Activated T-helper 2 cell treated with anti-CD3 and anti-CD28 coated beads, Interferon-gamma antibody, Interleukin-2, Interleukin-4, amounts not matched to agents 10 μg/mL and 5 μg/mL and 100 μg/mL, durations not matched to agents 14 hours and 24 hours and 36 hours (primary cell): ENCODE data around the gene ROBO1. TPM values are rescaled to one million over a fixed set of nuclear protein-coding genes. Genes with fewer than 3 reads are reported as not detected.
"Not testable (repeated sequence)": the region's sequence is repeated elsewhere in the genome, so short reads cannot be mapped to it uniquely, and the experiment has no call there.

ENCODE experiments used
- DNase-seq: peaks from one replicate; pipeline ENCODE4 v3.0.0; 2021; ENCODE audit warnings: low spot score
- H3K27ac Mint-ChIP-seq: one replicate; pipeline ENCODE4 v1.8.0; 2021; ENCODE audit warnings: mixed read lengths
- H3K27me3 Mint-ChIP-seq: one replicate; pipeline ENCODE4 v1.8.0; 2021; ENCODE audit warnings: low read depth, mixed read lengths
- H3K36me3 Mint-ChIP-seq: one replicate; pipeline ENCODE4 v1.8.0; 2021; ENCODE audit warnings: low read depth, mixed read lengths
- H3K4me1 Mint-ChIP-seq: one replicate; pipeline ENCODE4 v1.8.0; 2021; ENCODE audit warnings: low read depth, mixed read lengths
- H3K4me3 Mint-ChIP-seq: one replicate; pipeline ENCODE4 v1.8.0; 2021; ENCODE audit warnings: low read depth, mild to moderate bottlenecking, moderate library complexity, mixed read lengths
- H3K9me3 Mint-ChIP-seq: one replicate; pipeline ENCODE4 v1.8.0; 2021; ENCODE audit warnings: mixed read lengths
- intact Hi-C: fragments of 100-400 bp; cut with micrococcal nuclease; formaldehyde crosslinking; loops from one replicate; pipeline ENCODE4 v1.15.1; 2023
- total RNA-seq: library from RNA; stranded (reverse); gene quantifications from 2 replicates; pipeline ENCODE4 v1.2.3, GENCODE V29; 2022

Gene ROBO1
- total RNA-seq, 1 donor from 2014 or later, result not detected

GRCh38 chr3:78887547-78888011 lies 880.2 kb downstream of the ROBO1 start:
- Mint-ChIP-seq H3K9me3 (peaks cover 20% of the 10 kb centered on the region), H3K27ac (no peak overlapping the region), H3K36me3 (no peaks in the 10 kb centered on the region), H3K27me3 (no peaks in the 10 kb centered on the region), H3K4me1 (no peaks in the 10 kb centered on the region), H3K4me3 (no peak overlapping the region)
- no peak for DNase-seq
- intact Hi-C loops, result no loop called here

GRCh38 chr3:78887029-78887428 lies 880.8 kb downstream of the ROBO1 start:
- H3K27me3 Mint-ChIP-seq, result no peaks in the 10 kb centered on the region
- no peak for DNase-seq
- H3K4me3 Mint-ChIP-seq, result no peak overlapping the region
- intact Hi-C loops, result no loop called here
- H3K27ac Mint-ChIP-seq, result no peak overlapping the region
- H3K9me3 Mint-ChIP-seq, result peaks cover 24% of the 10 kb centered on the region
- no peaks in the 10 kb centered on the region for H3K36me3 Mint-ChIP-seq
- H3K4me1 Mint-ChIP-seq, result no peaks in the 10 kb centered on the region

- H3K27me3 Mint-ChIP-seq, H3K4me1 Mint-ChIP-seq, H3K9me3 Mint-ChIP-seq, H3K4me3 Mint-ChIP-seq, DNase-seq, H3K36me3 Mint-ChIP-seq, intact Hi-C loops, H3K27ac Mint-ChIP-seq: not testable (repeated sequence)
Observed at GRCh38 chr3:78884567-78884966, 883.2 kb downstream of the ROBO1 start.

- intact Hi-C loops, result no loop called here
Observed at GRCh38 chr3:78882251-78882650, 885.5 kb downstream of the ROBO1 start.

GRCh38 chr3:78881501-78881900 lies 886.3 kb downstream of the ROBO1 start:
- no peaks in the 10 kb centered on the region for H3K36me3 Mint-ChIP-seq
- no peaks in the 10 kb centered on the region for H3K27me3 Mint-ChIP-seq
- peaks cover 4% of the 10 kb centered on the region for H3K9me3 Mint-ChIP-seq
- no peaks in the 10 kb centered on the region for H3K4me1 Mint-ChIP-seq
- intact Hi-C loops, result no loop called here
- H3K27ac Mint-ChIP-seq, result no peak overlapping the region
- no peak overlapping the region for H3K4me3 Mint-ChIP-seq
- no peak for DNase-seq

More at GRCh38 chr3:78882251-78882650, 885.5 kb downstream of the ROBO1 start:
- H3K27me3 Mint-ChIP-seq, result no peaks in the 10 kb centered on the region
- no peaks in the 10 kb centered on the region for H3K4me1 Mint-ChIP-seq
- no peak for DNase-seq
- peaks cover 6% of the 10 kb centered on the region for H3K9me3 Mint-ChIP-seq
- no peak overlapping the region for H3K27ac Mint-ChIP-seq
- no peak overlapping the region for H3K4me3 Mint-ChIP-seq
- no peaks in the 10 kb centered on the region for H3K36me3 Mint-ChIP-seq

GRCh38 chr3:78880603-78881461 lies 887.0 kb downstream of the ROBO1 start:
- Mint-ChIP-seq H3K4me1 (no peaks in the 10 kb centered on the region), H3K4me3 (no peak overlapping the region), H3K36me3 (no peaks in the 10 kb centered on the region), H3K27ac (no peak overlapping the region), H3K27me3 (no peaks in the 10 kb centered on the region), H3K9me3 (peaks cover 4% of the 10 kb centered on the region)
- intact Hi-C loops, result no loop called here
- no peak for DNase-seq

GRCh38 chr3:78879295-78879860 lies 888.4 kb downstream of the ROBO1 start:
- peaks cover 4% of the 10 kb centered on the region for H3K9me3 Mint-ChIP-seq
- intact Hi-C loops, result no loop called here
- no peaks in the 10 kb centered on the region for H3K27me3 Mint-ChIP-seq
- no peaks in the 10 kb centered on the region for H3K4me1 Mint-ChIP-seq
- no peak for DNase-seq
- no peaks in the 10 kb centered on the region for H3K36me3 Mint-ChIP-seq
- no peak overlapping the region for H3K4me3 Mint-ChIP-seq
- H3K27ac Mint-ChIP-seq, result no peak overlapping the region

GRCh38 chr3:78878789-78879188 lies 889.0 kb downstream of the ROBO1 start:
- H3K36me3 Mint-ChIP-seq, result no peaks in the 10 kb centered on the region
- H3K9me3 Mint-ChIP-seq, result peaks cover 4% of the 10 kb centered on the region
- intact Hi-C loops, result no loop called here
- no peak overlapping the region for H3K27ac Mint-ChIP-seq
- no peaks in the 10 kb centered on the region for H3K4me1 Mint-ChIP-seq
- no peaks in the 10 kb centered on the region for H3K27me3 Mint-ChIP-seq
- no peak for DNase-seq
- H3K4me3 Mint-ChIP-seq, result no peak overlapping the region

- H3K4me1 Mint-ChIP-seq, result no peaks in the 10 kb centered on the region
- no peak overlapping the region for H3K27ac Mint-ChIP-seq
- DNase-seq, result no peak
- H3K9me3 Mint-ChIP-seq, result peaks cover 4% of the 10 kb centered on the region
- H3K27me3 Mint-ChIP-seq, result no peaks in the 10 kb centered on the region
- H3K4me3 Mint-ChIP-seq, result no peak overlapping the region
- H3K36me3 Mint-ChIP-seq, result no peaks in the 10 kb centered on the region
- intact Hi-C loops, result no loop called here
Observed at GRCh38 chr3:78878011-78878410, 889.8 kb downstream of the ROBO1 start.

GRCh38 chr3:78875851-78876250 lies 891.9 kb downstream of the ROBO1 start:
- H3K27ac Mint-ChIP-seq, result no peak overlapping the region
- no peak overlapping the region for H3K4me3 Mint-ChIP-seq
- no peak for DNase-seq
- intact Hi-C loops, result no loop called here
- H3K9me3 Mint-ChIP-seq, result no peaks in the 10 kb centered on the region
- no peaks in the 10 kb centered on the region for H3K4me1 Mint-ChIP-seq
- H3K36me3 Mint-ChIP-seq, result no peaks in the 10 kb centered on the region
- H3K27me3 Mint-ChIP-seq, result no peaks in the 10 kb centered on the region

- no peaks in the 10 kb centered on the region for H3K36me3 Mint-ChIP-seq
- intact Hi-C loops, result no loop called here
- H3K27me3 Mint-ChIP-seq, result no peaks in the 10 kb centered on the region
- no peaks in the 10 kb centered on the region for H3K9me3 Mint-ChIP-seq
- H3K4me1 Mint-ChIP-seq, result no peaks in the 10 kb centered on the region
- DNase-seq, result no peak
- H3K4me3 Mint-ChIP-seq, result no peak overlapping the region
- H3K27ac Mint-ChIP-seq, result no peak overlapping the region
Observed at GRCh38 chr3:78875436-78875835, 892.4 kb downstream of the ROBO1 start.

GRCh38 chr3:78873641-78874040 lies 894.2 kb downstream of the ROBO1 start:
- H3K9me3 Mint-ChIP-seq, result no peaks in the 10 kb centered on the region
- H3K27me3 Mint-ChIP-seq, result no peaks in the 10 kb centered on the region
- no peak for DNase-seq
- no peaks in the 10 kb centered on the region for H3K36me3 Mint-ChIP-seq
- no peak overlapping the region for H3K27ac Mint-ChIP-seq
- H3K4me3 Mint-ChIP-seq, result no peak overlapping the region
- H3K4me1 Mint-ChIP-seq, result no peaks in the 10 kb centered on the region
- intact Hi-C loops, result no loop called here

- Mint-ChIP-seq H3K9me3 (no peaks in the 10 kb centered on the region), H3K27ac (no peak overlapping the region), H3K4me3 (no peak overlapping the region), H3K27me3 (no peaks in the 10 kb centered on the region), H3K36me3 (no peaks in the 10 kb centered on the region), H3K4me1 (no peaks in the 10 kb centered on the region)
- intact Hi-C loops, result no loop called here
- DNase-seq, result no peak
Observed at GRCh38 chr3:78872195-78872594, 895.6 kb downstream of the ROBO1 start.
